Measurements from ENCODE around the gene ST3GAL3. TPM values are rescaled to one million over a fixed set of nuclear protein-coding genes. Genes with fewer than 3 reads are reported as not detected.

ST3GAL3 gene
- total and polyA plus RNA-seq, 2 donors (not counting 3 experiments of a cell fraction or from before 2014, with no cell fraction given) = 14.3 to 35.8 TPM

DNA sequence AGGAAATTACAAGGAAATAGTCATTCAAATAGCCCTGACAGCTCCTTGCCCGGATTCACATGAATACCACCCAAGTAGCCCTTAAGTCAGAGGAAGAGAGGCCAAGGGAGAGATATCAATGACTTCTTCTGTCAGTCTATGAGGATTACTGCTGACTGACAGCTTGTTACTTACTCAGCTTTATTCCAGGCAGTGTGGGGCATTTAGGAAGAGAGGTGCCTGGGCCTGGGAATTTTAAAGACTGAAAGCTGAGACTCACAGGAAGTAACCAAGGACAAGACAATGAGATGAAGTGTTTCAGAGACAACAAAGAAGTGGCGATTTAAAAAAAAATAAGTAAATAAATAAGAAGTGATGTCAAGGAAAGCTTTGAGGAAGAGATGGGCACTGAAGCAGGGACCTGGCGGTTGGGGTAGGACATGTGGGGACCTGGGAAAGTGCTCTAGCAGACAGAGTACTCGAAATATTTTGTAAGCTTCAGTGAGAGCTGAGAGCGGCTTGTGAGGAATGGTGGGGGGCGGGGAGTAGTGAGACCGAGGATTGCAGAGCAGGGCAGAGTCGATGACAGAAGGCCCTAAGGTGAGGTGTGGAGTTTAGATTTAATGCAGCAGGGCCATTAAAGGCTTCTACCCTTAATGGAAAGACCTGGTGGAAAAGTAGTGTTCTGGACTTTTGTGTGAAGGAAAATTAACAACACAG, 58.9 kb downstream of the ST3GAL3 start:
- Histone ChIP-seq H4K20me1 (replicated peaks; ENCODE audit: control insufficient read depth, extremely low read depth, insufficient read depth, low read length) (no peaks in the 10 kb centered on the region), H3K79me2 (ENCODE audit: control insufficient read depth, insufficient read depth, low read length) (peaks cover 11% of the 10 kb centered on the region), H3K9me1 (replicated peaks; ENCODE audit: control insufficient read depth, extremely low read depth, insufficient read depth, low read length) (no peaks in the 10 kb centered on the region), H3K27ac (ENCODE audit: insufficient read depth, low read depth, low read length) (no peak overlapping the region), H3K4me1 (ENCODE audit: control insufficient read depth, extremely low read depth, insufficient read depth, low read length) (peaks cover under 1% of the 10 kb centered on the region), H3K4me3 (replicated peaks in 1 of 3; ENCODE audit: insufficient read depth in 1 of 3, low read depth in 1 of 3, low read length in 3 of 3) (no peak overlapping the region), H2AFZ (ENCODE audit: low read depth, low read length) (no peak overlapping the region), H3K27me3 (ENCODE audit: control insufficient read depth in 2 of 2, insufficient read depth in 2 of 2, low read length in 2 of 2) (no peaks in the 10 kb centered on the region), H3K4me2 (ENCODE audit: insufficient read depth, low read length) (no peak overlapping the region), H3K9ac (replicated peaks; ENCODE audit: extremely low read depth, insufficient read depth, low read length) (no peak overlapping the region), H3K36me3 (ENCODE audit: control insufficient read depth in 2 of 2, extremely low read depth in 1 of 2, insufficient read depth in 2 of 2, low read length in 2 of 2) (no peaks in the 10 kb centered on the region), H3K9me3 (replicated peaks; ENCODE audit: control insufficient read depth, insufficient read depth, low read length) (no peaks in the 10 kb centered on the region)
- ChIA-PET POLR2A (no interaction called here), CTCF (interaction anchor here (0.8 to 13.7 kb wide), 9 partner anchors 8 to 282 kb away, joined by 3 to 965 read pairs (median 5); partner anchors contain the start of genes ARTN and IPO13)
- TF ChIP-seq MAX (IDR thresholded peaks at IDR 0.05; ENCODE audit: insufficient read depth, insufficient read length) (no peak), FOS (IDR thresholded peaks at IDR 0.05; ENCODE audit: borderline replicate concordance, insufficient read depth, low read length) (no peak), POLR2A (IDR thresholded peaks at IDR 0.05; ENCODE audit: low read depth, low read length) (no peak), MYC (IDR thresholded peaks at IDR 0.05; ENCODE audit: low read depth, low read length) (no peak), CTCF (IDR thresholded peaks at IDR 0.05; ENCODE audit: extremely low read depth in 1 of 2, insufficient read depth in 1 of 2, low read depth in 1 of 2, low read length in 2 of 2) (no peak), EZH2 (IDR thresholded peaks at IDR 0.05; ENCODE audit: borderline replicate concordance, low read depth, low read length, severe bottlenecking) (no peak), GATA2 (IDR thresholded peaks at IDR 0.05; ENCODE audit: insufficient read depth, insufficient read length, low read depth, low read length) (no peak), JUN (IDR thresholded peaks at IDR 0.05; ENCODE audit: borderline replicate concordance, insufficient read depth, insufficient read length, low read depth) (no peak)
- dilution Hi-C loops (cut with MboI; ENCODE audit: extremely low pct_ligation_motif_present, low sequenced_read_pairs) = loop anchor here (25.0 kb wide), 1 partner anchor 171 kb away; the partner anchor contains the start of genes ARTN and IPO13
- intact Hi-C loops (cut with micrococcal nuclease) = no loop called here
- FAIRE-seq (peak; percentile 48), DNase-seq (ENCODE audit: low read depth, low spot score) (no peak)
- no TSS peak for BruUV-seq (replicated peaks)
